Neural progenitor cell (in vitro differentiated cells): ENCODE data around the gene VASH2. TPM values are rescaled to one million over a fixed set of nuclear protein-coding genes. Genes with fewer than 3 reads are reported as not detected.

ENCODE experiments used
- DNase-seq: peaks from one replicate; pipeline ENCODE4 v3.0.0-alpha.2; 2016; ENCODE audit warnings: low spot score
- H2AFZ ChIP-seq: fragments of 200-600 bp; sonication (generic); replicated peaks from 2 replicates; pipeline ENCODE4 v1.6.1; 2016; ENCODE audit warnings: antibody characterized with exemption
- H3F3A ChIP-seq: fragments of 200-600 bp; sonication (generic); 2 replicates; pipeline ENCODE4 v1.6.1; 2016; ENCODE audit warnings: antibody characterized with exemption, low read depth
- H3K27ac ChIP-seq: fragments of 200-600 bp; sonication (generic); 2 replicates; pipeline ENCODE4 v1.5.1; 2016; ENCODE audit warnings: mild to moderate bottlenecking
- H3K27me3 ChIP-seq: fragments of 200-600 bp; sonication (generic); 2 replicates; pipeline ENCODE4 v1.6.1; 2016; ENCODE audit warnings: mild to moderate bottlenecking, moderate library complexity
- H3K36me3 ChIP-seq: fragments of 200-600 bp; sonication (generic); 2 replicates; pipeline ENCODE4 v1.5.1; 2016
- H3K4me1 ChIP-seq: fragments of 200-600 bp; sonication (generic); 2 replicates; pipeline ENCODE4 v1.6.1; 2016; ENCODE audit warnings: mixed run types
- H3K4me2 ChIP-seq: fragments of 200-600 bp; sonication (generic); 2 replicates; pipeline ENCODE4 v1.6.1; 2016
- H3K4me3 ChIP-seq: fragments of 200-600 bp; sonication (generic); 2 replicates; pipeline ENCODE4 v1.5.1; 2016
- H3K79me2 ChIP-seq: fragments of 200-600 bp; sonication (generic); 2 replicates; pipeline ENCODE4 v1.6.1; 2016; ENCODE audit warnings: low read depth
- H3K9ac ChIP-seq: fragments of 200-600 bp; sonication (generic); 2 replicates; pipeline ENCODE4 v1.6.1; 2016
- H3K9me3 ChIP-seq: fragments of 200-600 bp; sonication (generic); 2 replicates; pipeline ENCODE4 v1.5.1; 2016; ENCODE audit warnings: low read depth
- H4K20me1 ChIP-seq: fragments of 200-600 bp; sonication (generic); 2 replicates; pipeline ENCODE4 v1.6.1; 2016; ENCODE audit warnings: low read depth
- H3K27ac Mint-ChIP-seq: 3 replicates; pipeline ENCODE4 v1.8.0; 2021; ENCODE audit warnings: mixed read lengths
- H3K27me3 Mint-ChIP-seq: 2 replicates; pipeline ENCODE4 v1.8.0; 2022; ENCODE audit warnings: low read depth, mild to moderate bottlenecking, inconsistent platforms, moderate library complexity, mixed read lengths; ENCODE audit not compliant: insufficient read depth
- H3K36me3 Mint-ChIP-seq: 3 replicates; pipeline ENCODE4 v1.8.0; 2021; ENCODE audit warnings: mixed read lengths
- H3K4me1 Mint-ChIP-seq: 3 replicates; pipeline ENCODE4 v1.8.0; 2021; ENCODE audit warnings: mixed read lengths
- H3K4me3 Mint-ChIP-seq: 3 replicates; pipeline ENCODE4 v1.8.0; 2021; ENCODE audit warnings: mild to moderate bottlenecking, moderate library complexity, mixed read lengths
- H3K9me3 Mint-ChIP-seq: 3 replicates; pipeline ENCODE4 v1.8.0; 2020; ENCODE audit warnings: mixed read lengths
- EZH2 ChIP-seq: fragments of 200-600 bp; sonication (generic); IDR thresholded peaks from 2 replicates; pipeline ENCODE4 v1.6.1; 2017; ENCODE audit warnings: antibody characterized with exemption, mild to moderate bottlenecking, moderate library complexity
- EZH2phosphoT487 ChIP-seq: fragments of 200-600 bp; sonication (generic); IDR thresholded peaks from 2 replicates; pipeline ENCODE4 v1.6.1; 2017; ENCODE audit warnings: antibody characterized with exemption
- total RNA-seq: library from RNA; depleted of rRNA; stranded (reverse); fragments of >200 nt; gene quantifications from 2 replicates; pipeline ENCODE4 v1.2.3, GENCODE V29; 2015; ENCODE audit warnings: low replicate concordance
- TF ChIP-seq, protein P1 (sequence below): fragments of 200-600 bp; sonication (generic); IDR thresholded peaks from 2 replicates; pipeline ENCODE4 v1.5.1; 2017; ENCODE audit warnings: antibody characterized with exemption, mild to moderate bottlenecking

Gene VASH2
- total RNA-seq, 1 donor from 2014 or later = 5.2 TPM

DNA sequence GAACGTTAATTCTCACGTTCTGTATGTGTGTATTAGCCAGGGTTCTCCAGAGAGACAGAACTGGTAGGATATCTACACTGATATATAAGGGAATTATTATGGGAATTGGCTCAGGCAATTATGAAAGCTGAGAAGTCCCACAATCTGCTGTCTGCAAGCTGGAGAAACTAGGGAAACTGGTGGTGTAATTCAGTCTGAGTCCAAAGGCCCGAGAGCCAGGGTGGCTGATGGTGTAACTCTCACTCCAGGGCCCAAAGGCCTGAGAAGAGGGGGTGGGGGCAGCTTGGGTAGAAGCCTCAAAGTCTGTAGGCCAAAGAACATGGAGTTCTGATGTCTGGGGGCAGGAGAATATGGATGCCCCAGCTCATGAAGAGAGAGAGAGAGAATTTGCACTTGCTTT lies 13.3 kb upstream of the VASH2 start:
- H3K27ac ChIP-seq = no peak overlapping the region
- no peaks in the 10 kb centered on the region for H3K79me2 ChIP-seq
- H3F3A ChIP-seq = no peaks in the 10 kb centered on the region
- no peak overlapping the region for H3K4me2 ChIP-seq
- H3K9ac ChIP-seq = no peak overlapping the region
- no peaks in the 10 kb centered on the region for H3K9me3 ChIP-seq
- no peak for TF ChIP-seq EZH2phosphoT487
- no peak for TF ChIP-seq EZH2
- TF ChIP-seq, protein P1, sequence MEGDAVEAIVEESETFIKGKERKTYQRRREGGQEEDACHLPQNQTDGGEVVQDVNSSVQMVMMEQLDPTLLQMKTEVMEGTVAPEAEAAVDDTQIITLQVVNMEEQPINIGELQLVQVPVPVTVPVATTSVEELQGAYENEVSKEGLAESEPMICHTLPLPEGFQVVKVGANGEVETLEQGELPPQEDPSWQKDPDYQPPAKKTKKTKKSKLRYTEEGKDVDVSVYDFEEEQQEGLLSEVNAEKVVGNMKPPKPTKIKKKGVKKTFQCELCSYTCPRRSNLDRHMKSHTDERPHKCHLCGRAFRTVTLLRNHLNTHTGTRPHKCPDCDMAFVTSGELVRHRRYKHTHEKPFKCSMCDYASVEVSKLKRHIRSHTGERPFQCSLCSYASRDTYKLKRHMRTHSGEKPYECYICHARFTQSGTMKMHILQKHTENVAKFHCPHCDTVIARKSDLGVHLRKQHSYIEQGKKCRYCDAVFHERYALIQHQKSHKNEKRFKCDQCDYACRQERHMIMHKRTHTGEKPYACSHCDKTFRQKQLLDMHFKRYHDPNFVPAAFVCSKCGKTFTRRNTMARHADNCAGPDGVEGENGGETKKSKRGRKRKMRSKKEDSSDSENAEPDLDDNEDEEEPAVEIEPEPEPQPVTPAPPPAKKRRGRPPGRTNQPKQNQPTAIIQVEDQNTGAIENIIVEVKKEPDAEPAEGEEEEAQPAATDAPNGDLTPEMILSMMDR = no peak
- no peaks in the 10 kb centered on the region for H4K20me1 ChIP-seq
- H3K27me3 Mint-ChIP-seq = peaks cover 7% of the 10 kb centered on the region
- H3K4me3 ChIP-seq = no peak overlapping the region
- H3K4me1 Mint-ChIP-seq = no peaks in the 10 kb centered on the region
- H3K27ac Mint-ChIP-seq = no peak overlapping the region
- H3K4me1 ChIP-seq = no peaks in the 10 kb centered on the region
- no peak overlapping the region for H2AFZ ChIP-seq
- H3K36me3 Mint-ChIP-seq = peaks cover 3% of the 10 kb centered on the region
- no peaks in the 10 kb centered on the region for H3K27me3 ChIP-seq
- H3K36me3 ChIP-seq = no peaks in the 10 kb centered on the region
- DNase-seq = no peak
- no peak overlapping the region for H3K4me3 Mint-ChIP-seq
- peaks cover 5% of the 10 kb centered on the region for H3K9me3 Mint-ChIP-seq

DNA sequence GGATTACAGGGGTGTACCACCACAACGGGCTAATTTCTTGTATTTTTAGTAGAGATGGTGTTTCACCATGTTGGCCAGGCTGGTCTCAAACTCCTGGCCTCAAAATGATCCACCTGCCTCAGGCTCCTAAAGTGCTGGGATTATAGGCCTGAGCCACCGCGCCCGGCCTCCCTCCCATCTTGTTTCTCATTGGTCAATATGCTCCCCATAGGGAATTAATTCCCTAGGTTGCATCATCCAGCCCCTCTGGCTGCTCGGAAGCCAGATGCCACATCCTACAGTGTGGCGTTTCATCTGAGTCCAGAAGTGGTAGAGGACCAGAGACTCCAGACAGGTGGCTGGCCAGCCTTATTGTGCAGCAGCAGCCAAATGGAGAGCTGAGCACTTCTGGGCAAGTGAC lies 11.5 kb upstream of the VASH2 start:
- Histone ChIP-seq H3K4me3 (no peak overlapping the region), H3K79me2 (no peaks in the 10 kb centered on the region), H3K9ac (no peak overlapping the region), H2AFZ (no peak overlapping the region), H3K27ac (no peak overlapping the region), H4K20me1 (no peaks in the 10 kb centered on the region), H3K4me1 (no peaks in the 10 kb centered on the region), H3K36me3 (no peaks in the 10 kb centered on the region), H3K27me3 (no peaks in the 10 kb centered on the region), H3K4me2 (no peak overlapping the region), H3K9me3 (no peaks in the 10 kb centered on the region), H3F3A (no peaks in the 10 kb centered on the region)
- Mint-ChIP-seq H3K4me3 (no peak overlapping the region), H3K27ac (no peak overlapping the region), H3K9me3 (peaks cover 5% of the 10 kb centered on the region), H3K27me3 (peaks cover 7% of the 10 kb centered on the region), H3K36me3 (peaks cover 5% of the 10 kb centered on the region), H3K4me1 (no peaks in the 10 kb centered on the region)
- DNase-seq = no peak
- TF ChIP-seq EZH2 = no peak
- TF ChIP-seq EZH2phosphoT487 = no peak
- TF ChIP-seq, protein P1 = no peak

DNA sequence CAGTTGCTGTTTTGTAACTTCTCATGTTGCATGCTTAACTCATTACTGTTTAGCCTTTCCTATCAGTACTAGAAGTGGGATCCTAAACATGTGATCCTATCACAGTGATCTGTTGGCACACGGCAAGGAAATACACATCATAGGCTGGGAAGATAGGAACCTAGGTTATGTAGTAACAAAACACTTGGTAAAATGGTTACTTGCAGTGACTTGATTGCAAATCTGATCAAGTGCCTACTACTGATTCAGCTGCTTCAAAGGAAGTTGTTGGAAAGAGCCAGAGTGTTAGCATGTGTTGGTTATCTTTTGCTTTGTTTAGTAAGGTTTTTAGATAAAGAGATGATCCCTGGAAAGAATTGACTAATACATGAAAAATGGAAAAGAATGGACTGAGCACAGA lies 8.9 kb upstream of the VASH2 start:
- Histone ChIP-seq H3F3A (no peaks in the 10 kb centered on the region), H3K36me3 (no peaks in the 10 kb centered on the region), H4K20me1 (no peaks in the 10 kb centered on the region), H3K27ac (no peak overlapping the region), H3K9ac (no peak overlapping the region), H2AFZ (no peak overlapping the region), H3K4me2 (no peak overlapping the region), H3K27me3 (no peaks in the 10 kb centered on the region), H3K79me2 (no peaks in the 10 kb centered on the region), H3K4me1 (no peaks in the 10 kb centered on the region), H3K4me3 (no peak overlapping the region), H3K9me3 (no peaks in the 10 kb centered on the region)
- Mint-ChIP-seq H3K27ac (no peak overlapping the region), H3K4me3 (no peak overlapping the region), H3K36me3 (peaks cover 5% of the 10 kb centered on the region), H3K9me3 (peaks cover 5% of the 10 kb centered on the region), H3K27me3 (peaks cover 9% of the 10 kb centered on the region), H3K4me1 (no peaks in the 10 kb centered on the region)
- no peak for DNase-seq
- TF ChIP-seq, protein P1 = no peak
- no peak for TF ChIP-seq EZH2phosphoT487
- TF ChIP-seq EZH2 = no peak
